ENCODE measurements around the gene SUN5. TPM values are rescaled to one million over a fixed set of nuclear protein-coding genes. Genes with fewer than 3 reads are reported as not detected.

The SUN5 gene
- total RNA-seq, 1 donor from 2014 or later: not detected

DNA sequence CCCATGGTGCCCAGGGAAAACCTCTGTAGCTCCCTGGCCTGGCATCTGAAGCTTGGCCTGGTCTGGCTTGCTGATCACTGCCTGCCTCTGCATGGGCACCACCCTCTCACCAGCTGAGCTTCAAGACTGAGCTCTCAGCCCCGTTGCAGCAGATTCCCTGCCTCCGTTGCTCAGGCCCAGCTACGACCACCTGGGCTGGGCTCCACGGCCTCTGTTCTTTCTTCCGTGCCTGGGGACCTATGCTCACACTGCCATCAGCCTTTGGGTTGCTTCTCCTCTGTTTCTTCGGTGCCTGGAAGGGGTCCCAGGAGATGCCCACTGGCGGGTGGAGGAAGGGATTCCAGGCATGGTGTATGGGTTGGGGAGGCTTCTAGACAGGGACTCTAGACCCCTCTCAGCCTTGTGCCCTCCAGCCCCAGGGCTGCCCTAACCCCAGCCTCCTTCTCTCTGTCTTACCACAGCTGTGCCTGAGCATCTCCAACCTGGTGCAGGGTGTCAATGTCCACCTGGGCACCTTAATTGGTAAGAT, 12.4 kb upstream of the SUN5 start:
- DNase-seq (ENCODE audit: low spot score) (no peak), ATAC-seq (no peak)
- intact Hi-C loops (cut with DNase I): no loop called here

DNA sequence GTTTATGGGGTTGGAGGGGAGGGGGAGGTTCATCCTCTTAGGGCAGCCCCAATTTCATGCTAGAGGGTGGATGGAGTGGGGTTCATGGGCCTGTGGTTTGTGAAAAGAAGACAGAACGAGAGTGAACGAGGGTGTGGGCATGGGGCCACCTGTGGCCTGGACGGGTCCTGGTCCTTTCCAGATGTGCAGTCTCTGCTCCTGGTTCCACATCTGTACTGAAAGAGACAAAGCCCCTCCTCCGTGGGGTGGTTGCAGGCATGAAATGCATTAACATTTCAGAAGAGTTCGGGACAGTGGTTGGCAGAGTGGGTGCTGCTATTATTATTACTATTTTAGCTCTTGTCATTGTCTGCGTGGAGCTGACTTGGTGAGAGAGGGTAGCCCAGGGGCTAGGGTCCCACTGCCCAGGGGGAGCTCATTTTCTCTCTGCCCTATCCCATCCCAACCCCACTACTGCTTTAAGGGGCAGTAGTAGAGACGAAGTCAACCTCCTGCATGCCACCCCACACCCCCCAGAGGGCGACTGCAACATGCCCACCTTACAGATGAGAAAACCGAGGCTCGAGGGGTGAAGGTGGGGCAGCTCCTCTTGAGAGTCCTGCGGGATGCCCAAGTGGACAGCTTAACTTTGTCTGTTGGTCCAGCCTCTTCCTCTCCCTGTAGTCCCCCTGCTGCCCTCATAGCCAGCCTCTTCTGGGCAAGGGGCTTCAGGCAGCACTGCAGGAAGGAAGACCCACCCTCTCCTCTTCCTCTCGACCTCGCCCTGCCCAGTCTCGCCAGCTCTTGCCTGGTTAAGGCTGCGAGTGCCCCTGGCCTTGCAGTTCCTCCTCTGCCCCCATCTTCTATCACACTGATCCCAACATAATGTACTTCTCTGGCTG, 11.7 kb upstream of the SUN5 start:
- DNase-seq (ENCODE audit: low spot score) (no peak), ATAC-seq (no peak)
- intact Hi-C loops (cut with DNase I): no loop called here

DNA sequence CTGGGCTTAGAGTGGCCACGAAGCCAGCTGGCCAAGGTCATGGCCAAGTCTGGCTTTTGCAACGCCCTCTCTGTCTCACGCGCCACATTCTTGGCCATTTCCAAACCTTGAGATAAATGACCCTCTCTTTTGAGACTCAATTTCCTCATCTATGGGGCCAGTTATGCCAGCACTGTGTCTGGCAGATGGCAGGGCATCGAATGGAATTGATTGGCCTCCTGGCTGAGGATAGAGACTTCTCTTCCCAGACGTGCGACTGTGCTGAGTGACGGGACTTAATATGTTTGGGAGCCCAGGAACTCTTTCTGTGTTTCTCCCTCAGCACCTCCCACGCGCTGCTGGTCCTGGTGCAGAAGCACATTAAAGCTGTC, 10.9 kb upstream of the SUN5 start:
- intact Hi-C loops (cut with DNase I): no loop called here
- no peak for ATAC-seq

DNA sequence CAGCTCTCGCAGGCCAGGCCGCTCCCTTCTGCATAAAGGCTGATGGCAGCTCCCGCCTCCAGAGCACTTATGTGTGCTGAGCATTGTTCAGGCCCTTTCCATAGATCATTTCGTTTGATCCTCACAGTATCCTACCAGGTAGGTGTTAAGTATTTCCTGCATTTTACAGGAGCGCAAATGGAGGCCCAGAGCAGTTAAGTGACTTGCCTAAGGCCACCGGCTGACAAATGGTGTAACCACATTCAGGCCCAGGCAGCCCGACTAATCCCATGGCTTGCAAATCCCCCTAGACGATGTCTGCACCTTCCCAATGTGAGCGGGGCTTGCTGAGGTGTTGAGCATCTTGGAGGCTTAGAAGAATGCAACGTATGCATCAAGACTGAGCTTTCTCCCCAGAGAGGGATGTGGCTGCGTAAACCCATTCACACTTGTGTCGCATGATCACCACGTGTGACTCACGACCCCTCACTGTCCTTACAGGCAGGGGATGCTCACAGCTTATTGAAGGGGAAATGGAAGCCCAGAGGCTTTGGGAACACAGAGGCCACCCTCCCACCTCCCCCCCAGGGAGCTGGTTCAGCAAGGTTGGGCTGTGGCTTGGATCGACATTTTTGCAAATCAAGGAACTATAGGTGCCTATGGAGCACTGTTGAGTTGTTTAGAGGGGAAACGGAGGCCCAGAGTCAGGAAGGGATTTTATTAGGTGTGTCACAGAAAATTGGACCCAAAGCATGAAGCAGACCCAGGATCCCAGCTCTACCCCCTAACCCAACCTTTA, 10.3 kb upstream of the SUN5 start:
- DNase-seq (ENCODE audit: low spot score): no peak
- intact Hi-C loops (cut with DNase I): no loop called here
- no peak for ATAC-seq

More for the DNA sequence above, 10.9 kb upstream of the SUN5 start:
- no peak for DNase-seq (ENCODE audit: low spot score)

DNA sequence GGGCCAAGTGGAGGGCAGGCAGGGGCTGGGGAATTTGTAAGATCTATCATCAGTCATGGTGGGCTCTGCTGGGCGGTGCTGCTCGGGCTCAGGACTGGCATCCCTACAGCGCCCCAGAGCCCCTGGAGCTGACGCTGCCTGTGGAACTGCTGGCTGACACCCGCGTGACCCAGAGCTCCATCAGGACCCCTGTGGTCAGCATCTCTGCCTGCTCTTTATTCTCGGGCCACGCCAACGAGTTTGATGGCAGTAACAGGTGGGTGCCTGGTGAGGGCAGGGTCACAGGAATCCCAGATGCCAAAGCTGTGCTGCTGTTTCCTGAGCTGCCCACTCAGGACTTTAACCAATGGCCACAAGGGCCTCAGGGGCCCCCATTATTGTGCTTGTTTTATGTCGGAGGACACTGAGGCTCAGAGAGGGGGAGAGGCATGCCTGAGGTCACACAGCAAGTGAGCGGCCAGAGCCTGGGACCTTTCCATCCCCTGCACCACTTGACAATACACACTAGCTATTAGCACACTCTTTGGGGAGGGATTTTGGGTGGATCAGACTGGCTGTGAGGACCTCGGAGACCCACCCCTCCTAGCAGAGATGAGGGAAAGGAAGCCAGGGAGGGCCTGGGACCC, 9.6 kb upstream of the SUN5 start:
- intact Hi-C loops (cut with DNase I): no loop called here
- DNase-seq (ENCODE audit: low spot score) (no peak), ATAC-seq (no peak)

DNA sequence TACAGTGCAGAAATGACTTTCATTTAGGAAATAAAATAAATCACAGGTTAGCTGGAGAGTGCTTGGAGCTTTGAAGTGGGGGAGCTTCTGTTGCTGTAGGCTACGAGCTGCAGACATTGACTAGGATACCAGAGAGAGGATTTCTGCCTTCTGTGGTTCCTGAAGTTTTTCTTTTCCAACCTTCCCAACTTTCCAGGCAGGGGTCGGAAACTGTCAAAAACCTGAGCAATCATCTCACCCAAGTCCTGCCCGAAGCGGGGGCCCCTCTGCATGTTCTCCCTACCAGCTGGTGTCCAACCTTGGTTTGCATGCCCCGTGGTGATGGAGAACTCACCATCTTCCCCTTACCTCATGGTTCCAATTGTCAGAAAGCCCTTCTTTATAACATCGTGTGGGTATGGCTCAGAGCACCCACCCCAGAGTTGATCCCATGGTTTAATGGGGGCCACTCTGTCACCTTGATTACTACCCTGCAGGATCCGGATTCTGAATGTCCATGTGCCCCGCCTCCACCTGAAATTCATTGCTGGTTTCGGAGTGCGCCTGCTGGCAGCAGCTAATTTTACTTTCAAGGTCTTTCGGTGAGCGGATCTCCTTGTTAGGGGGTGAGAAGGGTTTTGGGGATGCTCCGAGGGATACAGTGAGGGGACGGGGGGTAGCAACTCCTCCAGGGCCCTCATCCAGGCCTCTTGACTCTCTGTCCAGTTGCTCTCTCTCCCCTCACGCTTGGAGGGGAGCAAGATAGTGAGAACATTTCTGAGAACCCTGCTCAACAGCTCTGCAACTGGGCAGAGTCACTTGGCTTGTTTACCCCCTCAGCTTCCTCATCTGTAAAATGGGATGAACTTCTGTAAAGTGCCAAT, 8.3 kb upstream of the SUN5 start:
- intact Hi-C loops (cut with DNase I): no loop called here
- DNase-seq (ENCODE audit: low spot score) (no peak), ATAC-seq (no peak)

DNA sequence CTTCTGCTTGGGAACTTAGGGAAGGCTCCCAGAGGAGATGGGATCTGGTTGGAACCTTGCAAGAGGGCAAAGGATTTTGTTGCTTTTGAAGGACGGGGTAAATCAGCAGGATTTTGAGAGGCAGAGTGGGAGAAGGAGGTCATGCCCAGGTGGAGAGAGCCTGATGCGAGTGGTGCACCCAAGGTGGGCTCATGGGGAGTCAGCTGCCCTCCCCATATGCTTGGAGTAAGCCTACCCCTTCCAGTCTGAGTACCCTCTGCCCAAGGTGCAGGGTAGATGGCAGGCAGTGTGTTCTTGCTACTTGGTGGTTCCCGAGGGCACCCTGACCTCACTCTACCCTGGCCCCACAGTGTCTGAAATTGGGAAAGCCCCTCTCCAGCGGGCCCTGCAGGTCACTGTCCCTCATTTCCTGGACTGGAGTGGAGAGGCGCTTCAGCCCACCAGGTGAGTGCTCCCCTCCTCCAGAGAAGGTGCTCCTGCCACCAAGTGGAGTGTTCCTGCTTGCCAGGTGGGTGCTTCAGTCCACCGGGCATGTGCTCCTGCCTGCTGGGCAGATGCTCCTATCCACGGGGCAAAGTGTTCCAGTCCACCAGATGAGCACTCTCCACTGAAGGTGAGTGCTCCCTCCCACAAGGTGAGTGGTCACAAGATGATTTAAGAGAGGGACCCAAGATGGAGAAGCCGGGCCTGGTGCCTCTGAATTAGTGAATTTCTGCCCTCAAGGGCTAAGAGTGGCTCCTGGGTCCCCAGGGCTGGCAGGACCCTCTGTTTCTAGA, 6.6 kb upstream of the SUN5 start:
- intact Hi-C loops (cut with DNase I): no loop called here
- DNase-seq (ENCODE audit: low spot score): no peak
- no peak for ATAC-seq

DNA sequence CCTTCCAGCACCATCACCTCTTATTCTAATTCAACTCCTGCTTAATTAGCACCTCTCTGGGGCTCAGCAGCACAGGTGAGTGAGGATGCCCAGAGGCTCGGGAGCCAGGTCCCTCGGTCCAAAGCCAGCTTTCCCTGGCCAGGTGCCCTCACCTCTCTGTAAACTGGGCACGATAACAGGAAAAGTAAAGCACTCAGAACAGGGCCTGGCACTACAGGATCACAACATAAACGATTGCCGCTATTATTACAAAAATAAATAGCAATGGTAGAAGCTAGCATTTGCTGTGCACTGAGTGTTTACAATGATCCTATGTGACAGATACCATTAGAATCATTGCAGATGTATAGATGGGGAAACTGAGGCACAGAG, 5.9 kb upstream of the SUN5 start:
- DNase-seq (ENCODE audit: low spot score) (no peak), ATAC-seq (no peak)
- intact Hi-C loops (cut with DNase I): no loop called here

DNA sequence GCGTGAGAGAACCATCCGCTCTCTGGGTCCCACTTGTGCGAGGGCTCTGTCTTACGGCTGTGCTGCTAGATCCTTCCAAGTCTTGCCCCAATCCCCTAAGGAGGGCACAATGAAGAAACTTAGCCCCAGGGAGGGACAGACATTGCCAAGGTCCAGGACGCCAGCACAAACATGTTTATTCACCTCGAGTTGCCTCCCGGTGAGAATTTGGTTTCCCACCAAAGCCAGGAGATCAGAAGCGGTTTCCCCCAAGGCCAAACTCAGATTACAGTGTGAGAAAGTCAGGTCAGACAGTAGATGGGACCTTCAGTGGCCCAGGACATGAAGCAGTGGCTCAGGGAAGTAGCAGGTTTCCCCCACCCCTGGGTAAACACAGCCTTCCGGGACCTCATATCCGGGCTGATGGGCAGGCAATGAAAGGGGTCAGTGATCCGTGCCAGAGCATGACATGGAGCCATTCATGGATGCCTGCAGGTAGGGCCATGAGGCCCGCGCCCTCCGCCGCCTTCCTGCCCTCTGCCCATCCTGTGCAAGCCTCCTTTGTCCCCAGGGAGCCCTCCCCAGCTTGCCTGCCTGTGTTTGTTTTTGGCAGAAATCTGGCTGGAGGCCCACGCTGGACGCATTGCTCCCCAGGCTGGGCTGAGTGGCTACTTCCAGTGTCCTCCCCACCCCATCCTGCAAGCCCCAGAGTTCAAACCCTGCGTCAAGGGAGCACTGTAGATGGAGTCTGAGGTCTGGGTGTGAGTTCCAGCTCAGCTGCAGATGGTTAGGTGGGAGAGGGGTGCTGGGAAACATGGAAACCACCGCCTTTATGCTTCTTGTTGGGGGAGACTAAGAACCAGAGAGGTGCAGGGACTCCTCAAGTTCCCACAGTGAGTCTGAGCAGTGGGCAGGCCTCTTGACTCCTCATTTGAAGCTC, 5.2 kb upstream of the SUN5 start:
- ATAC-seq (no peak), DNase-seq (ENCODE audit: low spot score) (no peak)
- intact Hi-C loops (cut with DNase I): no loop called here

DNA sequence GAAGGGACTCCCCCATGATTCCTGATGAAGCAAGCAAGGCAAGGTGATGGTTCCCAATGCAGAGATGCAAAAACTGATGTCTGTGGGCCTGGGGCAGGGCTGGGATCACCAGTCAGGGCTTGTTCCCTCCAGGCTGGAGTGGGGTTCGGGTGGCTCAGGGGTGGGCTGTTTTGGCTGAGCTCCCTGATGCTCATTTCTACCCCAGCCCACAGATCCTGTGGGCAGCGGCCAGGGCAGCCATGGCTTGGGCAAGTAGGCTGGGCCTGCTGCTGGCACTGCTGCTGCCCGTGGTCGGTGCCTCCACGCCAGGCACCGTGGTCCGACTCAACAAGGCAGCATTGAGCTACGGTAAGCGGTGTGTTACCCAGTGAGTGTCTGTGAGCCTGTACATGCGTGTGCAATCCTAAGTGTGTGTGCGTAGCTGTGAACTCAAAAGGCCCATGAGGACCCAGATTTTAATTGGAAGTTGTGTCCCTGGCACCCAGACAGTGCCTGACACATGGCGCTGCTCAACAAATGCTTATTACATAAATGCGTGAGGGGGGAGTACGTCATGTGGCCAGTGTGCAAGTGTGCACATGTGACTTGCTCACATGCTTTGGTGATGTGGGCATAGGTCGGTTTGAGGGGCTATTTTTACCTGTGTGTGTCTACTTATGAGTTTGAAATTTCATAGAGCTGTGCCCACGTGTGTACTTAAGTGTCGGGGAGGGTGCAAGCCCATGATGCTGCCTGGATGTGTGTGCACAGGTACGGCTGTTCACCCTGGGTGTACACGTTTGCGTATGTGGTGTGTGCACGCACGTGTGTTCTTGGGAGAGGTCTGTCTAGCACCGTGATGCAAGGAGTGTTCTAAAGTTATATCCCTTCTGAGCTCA, 4.3 kb upstream of the SUN5 start:
- no peak for DNase-seq (ENCODE audit: low spot score)
- intact Hi-C loops (cut with DNase I): no loop called here
- no peak for ATAC-seq

DNA sequence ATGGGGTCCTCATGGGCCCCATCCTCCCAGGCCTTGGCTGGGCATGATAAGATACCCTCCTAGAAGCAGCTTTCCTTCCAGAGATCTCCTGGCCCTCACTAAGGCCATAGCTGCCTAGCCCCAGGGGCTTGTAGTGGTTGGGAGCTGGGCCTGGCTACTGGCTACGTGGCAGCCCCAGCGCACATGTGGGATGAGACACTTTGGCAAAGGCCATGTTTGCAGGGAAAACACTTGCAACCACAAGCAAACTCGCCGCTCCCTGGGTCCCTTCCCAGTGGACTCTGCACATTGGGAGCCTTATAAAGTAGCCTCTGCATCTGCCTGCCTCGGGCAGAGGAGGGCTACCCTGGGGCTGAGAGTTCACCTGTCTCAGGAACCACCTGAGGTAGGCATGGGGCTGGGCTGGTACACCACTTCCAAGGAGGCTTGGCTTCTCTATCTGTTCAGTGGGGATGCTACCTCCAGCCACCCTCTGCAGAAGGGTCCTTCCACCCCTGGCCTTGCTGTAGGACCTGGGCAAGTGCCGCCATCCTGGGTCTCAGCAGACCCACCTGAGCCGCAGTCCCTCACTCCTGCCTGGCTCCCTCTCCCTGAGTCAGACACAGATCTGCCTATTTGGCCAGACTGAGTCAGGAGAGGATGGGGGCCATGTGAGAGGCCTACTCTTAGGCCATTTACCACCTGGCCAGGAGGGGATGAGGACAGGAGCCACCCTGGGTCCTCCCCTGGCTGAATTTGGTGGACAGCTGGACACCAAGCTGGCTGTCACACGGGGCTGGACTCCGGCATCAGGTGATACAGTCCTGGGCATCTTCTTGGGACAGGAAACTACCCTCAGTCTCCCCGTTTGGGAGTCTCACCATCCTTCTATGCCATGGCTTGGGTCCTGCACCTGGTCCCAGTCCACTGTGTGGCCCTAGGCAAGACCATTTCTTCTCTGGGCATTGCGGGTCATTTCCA, 3.4 kb upstream of the SUN5 start, which contains the start of gene BPIFB2:
Gene BPIFB2 (plus strand): TSS at position 329 of the 960 bp plus-strand sequence. CDS start 871 bp downstream, outside the sequence.
- ATAC-seq: no peak
- no peak for DNase-seq (ENCODE audit: low spot score)
- intact Hi-C loops (cut with DNase I): no loop called here

DNA sequence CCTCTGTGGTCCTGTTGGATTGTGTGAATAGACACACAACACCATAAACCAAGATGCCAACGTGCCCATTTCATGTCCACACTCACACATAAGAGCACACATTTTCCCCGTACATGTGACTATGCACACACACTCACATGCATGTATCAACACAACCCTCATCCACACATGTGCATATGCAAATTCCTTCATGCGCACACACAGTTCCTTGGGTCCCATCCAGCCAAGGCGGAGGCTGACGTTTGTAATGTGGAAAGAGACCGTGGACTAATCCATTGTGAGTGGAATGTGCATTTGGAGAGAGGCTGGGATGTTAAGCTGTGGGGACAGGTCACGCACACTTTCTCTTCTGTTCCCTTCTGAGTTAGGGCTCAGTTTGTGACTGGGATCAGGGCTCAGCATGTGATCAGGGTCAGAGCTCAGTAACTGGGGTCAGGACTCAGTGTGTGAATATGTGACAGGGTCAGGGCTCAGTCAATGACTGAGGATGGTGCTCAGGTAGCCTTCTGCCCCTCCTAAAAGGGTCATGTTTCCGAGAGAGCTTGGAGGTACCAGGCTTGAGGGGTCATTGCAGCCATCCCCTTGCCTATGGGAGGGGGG, 2.6 kb upstream of the SUN5 start:
- intact Hi-C loops (cut with DNase I): no loop called here
- no peak for DNase-seq (ENCODE audit: low spot score)
- no peak for ATAC-seq

DNA sequence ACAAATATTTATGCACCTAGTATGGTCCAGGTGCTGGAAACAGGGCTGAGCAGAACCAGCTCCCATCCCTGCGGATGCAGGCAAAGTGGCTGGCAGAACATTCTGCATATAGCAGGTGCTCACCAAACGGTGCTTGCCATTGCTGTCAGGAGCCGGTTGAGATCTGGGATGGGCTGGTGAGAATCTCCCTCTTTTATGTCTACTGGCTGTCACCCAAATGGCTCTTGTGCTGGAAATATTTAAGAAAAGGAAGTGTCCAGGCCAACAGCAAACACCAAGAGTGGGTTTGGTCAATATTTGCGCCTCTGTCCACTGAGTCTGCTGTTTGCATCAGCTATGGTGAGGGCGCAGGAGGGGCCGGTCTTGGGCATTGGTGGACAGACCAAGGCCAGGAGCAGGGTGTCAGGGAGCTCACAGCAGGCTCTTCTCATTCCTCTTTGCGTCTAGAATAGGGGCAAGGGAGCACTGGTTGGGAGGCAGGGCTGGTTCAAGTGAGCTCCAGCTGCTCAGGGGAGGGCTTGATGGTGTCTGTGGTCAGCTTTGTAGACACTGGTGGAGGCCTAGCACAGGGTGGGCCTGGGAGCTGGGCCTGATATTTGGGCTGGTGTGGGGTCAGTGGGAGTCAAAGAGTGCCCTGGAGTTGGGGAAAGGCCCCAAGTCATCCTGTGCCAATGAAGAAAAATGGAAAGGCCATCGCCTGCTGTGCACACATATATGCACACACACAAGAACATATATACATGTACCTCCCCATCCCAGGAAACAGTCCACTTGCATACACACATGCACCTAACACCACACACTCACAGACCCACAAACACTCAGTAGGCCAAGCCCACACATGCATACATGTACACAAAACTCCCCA, 1.9 kb upstream of the SUN5 start:
- no peak for ATAC-seq
- intact Hi-C loops (cut with DNase I): no loop called here
- no peak for DNase-seq (ENCODE audit: low spot score)

DNA sequence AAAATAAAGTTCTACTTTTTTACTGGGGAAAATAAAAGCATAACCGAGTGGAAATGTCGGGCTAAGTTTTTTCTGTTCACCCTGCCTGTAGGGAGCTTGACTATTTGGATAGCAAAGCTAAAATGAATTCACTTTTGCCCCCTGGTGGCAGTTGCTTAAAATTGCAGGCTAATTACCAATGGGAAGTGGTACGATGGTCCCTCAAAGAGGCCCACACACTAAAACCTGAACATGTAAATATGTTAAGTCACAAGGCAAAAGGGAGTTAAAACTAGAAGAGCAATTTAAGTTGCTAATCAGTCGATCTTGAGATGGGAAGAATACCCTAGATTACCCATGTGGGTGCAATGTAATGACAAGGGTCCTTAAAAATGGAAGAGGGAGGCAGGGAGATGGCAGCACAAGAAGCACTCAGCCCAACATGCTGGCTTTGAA, 916 bp upstream of the SUN5 start:
- no peak for ATAC-seq
- intact Hi-C loops (cut with DNase I): no loop called here
- DNase-seq (ENCODE audit: low spot score): no peak

Data from sciatic nerve (tissue), 2 donors.